Naive thymus-derived CD4-positive, alpha-beta T cell (primary cell): ENCODE results near the gene POLRMT. TPM values are rescaled to one million over a fixed set of nuclear protein-coding genes. Genes with fewer than 3 reads are reported as not detected.

ENCODE experiments used
- ATAC-seq: fragments of 150-1000 bp; cut with Tn5 transposase; 2 replicates; pipeline ENCODE4 v1.10.0; 2021; ENCODE audit warnings: mild to moderate bottlenecking, moderate library complexity
- CTCF ChIA-PET: fragments of 350-600 bp; sonication (Branson Sonifier 250); formaldehyde crosslinking; loops from one replicate; lab custom pipeline; 2021; ENCODE audit warnings: antibody characterized with exemption; lab: Charles Lee
- POLR2A ChIA-PET: fragments of 350-600 bp; sonication (Branson Sonifier 250); formaldehyde crosslinking; loops from one replicate; lab custom pipeline; 2021; ENCODE audit warnings: antibody characterized with exemption, inconsistent platforms; lab: Charles Lee
- DNase-seq, 9 donors: peaks; one replicate each; pipeline versions ENCODE4 v3.0.0 to v3.0.0-alpha.2; 2020 to 2022; ENCODE audit warnings: mixed read lengths in 1 of 9
- H3K27ac ChIP-seq: one replicate; pipeline ENCODE4 v1.7.0; 2013; ENCODE audit warnings: mild to moderate bottlenecking, low read depth, low read length, moderate library complexity
- H3K27me3 ChIP-seq, 2 donors: one replicate each; pipeline ENCODE4 v1.7.0; 2013; ENCODE audit warnings: low read length in 2 of 2, mild to moderate bottlenecking in 2 of 2, moderate library complexity in 2 of 2; ENCODE audit not compliant: control insufficient read depth in 2 of 2, insufficient read depth in 2 of 2
- H3K36me3 ChIP-seq, 3 experiments: 1 replicate in 2 of 3; 2 replicates in 1 of 3; pipeline ENCODE4 v1.7.0; 2013; ENCODE audit warnings: low read length in 3 of 3, mild to moderate bottlenecking in 3 of 3, moderate library complexity in 1 of 3; ENCODE audit not compliant: insufficient read depth in 3 of 3, control insufficient read depth in 2 of 3
- H3K4me1 ChIP-seq, 2 donors: one replicate each; pipeline ENCODE4 v1.7.0; 2013; ENCODE audit warnings: low read length in 2 of 2, mild to moderate bottlenecking in 2 of 2, moderate library complexity in 1 of 2; ENCODE audit not compliant: control insufficient read depth in 2 of 2, insufficient read depth in 2 of 2
- H3K4me3 ChIP-seq: 2 replicates; pipeline ENCODE4 v1.7.0; 2013; ENCODE audit warnings: mild to moderate bottlenecking, low read length
- H3K9me3 ChIP-seq, 3 experiments: 1 replicate in 2 of 3; 2 replicates in 1 of 3; pipeline ENCODE4 v1.7.0; 2013; ENCODE audit warnings: low read length in 3 of 3; ENCODE audit not compliant: control insufficient read depth in 2 of 3
- H3K27ac Mint-ChIP-seq, 9 donors: one replicate each; pipeline ENCODE4 v1.8.0; 2020 to 2022; ENCODE audit warnings: mixed read lengths in 9 of 9, mild to moderate bottlenecking in 8 of 9, moderate library complexity in 5 of 9, inconsistent platforms in 2 of 9
- H3K27me3 Mint-ChIP-seq, 5 donors: one replicate each; pipeline ENCODE4 v1.8.0; 2021 to 2022; ENCODE audit warnings: mixed read lengths in 5 of 5, mild to moderate bottlenecking in 1 of 5
- H3K36me3 Mint-ChIP-seq, 5 donors: one replicate each; pipeline ENCODE4 v1.8.0; 2020 to 2022; ENCODE audit warnings: mixed read lengths in 5 of 5, mild to moderate bottlenecking in 3 of 5, inconsistent platforms in 1 of 5
- H3K4me1 Mint-ChIP-seq, 7 donors: one replicate each; pipeline ENCODE4 v1.8.0; 2020 to 2022; ENCODE audit warnings: mixed read lengths in 7 of 7, mild to moderate bottlenecking in 3 of 7, inconsistent platforms in 1 of 7
- H3K4me3 Mint-ChIP-seq, 10 donors: one replicate each; pipeline ENCODE4 v1.8.0; 2020 to 2022; ENCODE audit warnings: mild to moderate bottlenecking in 10 of 10, mixed read lengths in 10 of 10, moderate library complexity in 6 of 10, inconsistent platforms in 2 of 10
- H3K9me3 Mint-ChIP-seq, 11 donors: one replicate each; pipeline ENCODE4 v1.8.0; 2020 to 2022; ENCODE audit warnings: mixed read lengths in 11 of 11, mild to moderate bottlenecking in 4 of 11, inconsistent platforms in 1 of 11, moderate library complexity in 1 of 11
- intact Hi-C, 2 donors: fragments of 100-400 bp; cut with micrococcal nuclease; formaldehyde crosslinking; loops; one replicate each; pipeline ENCODE4 v1.15.1; 2023
- polyA plus RNA-seq, 2 donors: library from polyadenylated mRNA; unstranded; fragments of 300-500 nt; fragmentation: Illumina TruSeq; gene quantifications; one replicate each; pipeline ENCODE4 v1.2.3, GENCODE V29; 2021
- total RNA-seq, 6 experiments: library from RNA in 5 of 6; stranded (reverse) in 5 of 6; gene quantifications; 1 replicate in 5 of 6; 2 replicates in 1 of 6; pipeline ENCODE4 v1.2.3 and lab custom pipeline; 2021 to 2026

The POLRMT gene
- total and polyA plus RNA-seq, 7 experiments from 2014 or later, result 37.4 to 105 (median 67.9) TPM

- peak overlapping the region; percentile 93 for H3K27ac ChIP-seq
- Mint-ChIP-seq H3K9me3 (peaks cover 0 to 15% (median 0%) of the 10 kb centered on the region in 11 donors), H3K36me3 (peaks cover 0 to 3% (median 2%) of the 10 kb centered on the region in 5 donors), H3K27ac (peak overlapping the region in 8 of 9 donors; percentile 48 to 88 (median 68)), H3K4me1 (peaks cover 12 to 49% (median 36%) of the 10 kb centered on the region in 7 donors), H3K4me3 (peak overlapping the region; percentile 79 to 96 (median 86)), H3K27me3 (peaks cover 0 to 4% (median 0%) of the 10 kb centered on the region in 5 donors)
- DNase-seq (no peak), ATAC-seq (no peak)
- H3K4me1 ChIP-seq, result peaks cover 16 to 19% of the 10 kb centered on the region in 2 donors
- intact Hi-C loops, result loop anchor here (2.0 to 5.0 kb wide), 4 partner anchors 15 to 319 kb away; partner anchors contain the start of genes HCN2 (in 1 of the 2), MED16 (in 1 of the 2), RNF126 (in 1 of the 2) and RNU6-9 (in 1 of the 2)
- peak overlapping the region; percentile 75 for H3K4me3 ChIP-seq
- H3K36me3 ChIP-seq, result peaks cover 0 to 19% (median 0%) of the 10 kb centered on the region in 3 experiments
- CTCF ChIA-PET, result no interaction called here
- POLR2A ChIA-PET, result no interaction called here
- no peaks in the 10 kb centered on the region for H3K27me3 ChIP-seq
- H3K9me3 ChIP-seq, result no peaks in the 10 kb centered on the region
Measured at GRCh38 chr19:573519-573825, 59.9 kb downstream of the POLRMT start.

GRCh38 chr19:572743-573518, 60.4 kb downstream of the POLRMT start:
- Mint-ChIP-seq H3K27me3 (peaks cover 0 to 4% (median 0%) of the 10 kb centered on the region in 5 donors), H3K4me3 (peak overlapping the region; percentile 87 to 98 (median 91)), H3K9me3 (peaks cover 0 to 15% (median 0%) of the 10 kb centered on the region in 11 donors), H3K36me3 (peaks cover 0 to 3% (median 0%) of the 10 kb centered on the region in 5 donors), H3K27ac (peak overlapping the region; percentile 84 to 98 (median 92)), H3K4me1 (peaks cover 12 to 49% (median 36%) of the 10 kb centered on the region in 7 donors)
- Histone ChIP-seq H3K4me3 (peak overlapping the region; percentile 75), H3K27ac (peak overlapping the region; percentile 93), H3K36me3 (peaks cover 0 to 14% (median 0%) of the 10 kb centered on the region in 3 experiments), H3K27me3 (no peaks in the 10 kb centered on the region), H3K9me3 (no peaks in the 10 kb centered on the region), H3K4me1 (peaks cover 16 to 19% of the 10 kb centered on the region in 2 donors)
- no peak for ATAC-seq
- intact Hi-C loops, result loop anchor here (1.0 to 5.0 kb wide), 13 partner anchors 16 to 320 kb away; partner anchors contain the start of genes CDC34 (in 2 of the 2), POLRMT (in 2 of the 2), PTBP1 (in 2 of the 2) and RNF126 (in 2 of the 2)
- ChIA-PET CTCF (no interaction called here), POLR2A (interaction anchor here (0.5 to 0.8 kb wide), 2 partner anchors 11 to 324 kb away, joined by 3 to 4 read pairs; no protein-coding TSS in a partner anchor)
- DNase-seq, result peak in 1 of 9 donors; percentile 45

DNA sequence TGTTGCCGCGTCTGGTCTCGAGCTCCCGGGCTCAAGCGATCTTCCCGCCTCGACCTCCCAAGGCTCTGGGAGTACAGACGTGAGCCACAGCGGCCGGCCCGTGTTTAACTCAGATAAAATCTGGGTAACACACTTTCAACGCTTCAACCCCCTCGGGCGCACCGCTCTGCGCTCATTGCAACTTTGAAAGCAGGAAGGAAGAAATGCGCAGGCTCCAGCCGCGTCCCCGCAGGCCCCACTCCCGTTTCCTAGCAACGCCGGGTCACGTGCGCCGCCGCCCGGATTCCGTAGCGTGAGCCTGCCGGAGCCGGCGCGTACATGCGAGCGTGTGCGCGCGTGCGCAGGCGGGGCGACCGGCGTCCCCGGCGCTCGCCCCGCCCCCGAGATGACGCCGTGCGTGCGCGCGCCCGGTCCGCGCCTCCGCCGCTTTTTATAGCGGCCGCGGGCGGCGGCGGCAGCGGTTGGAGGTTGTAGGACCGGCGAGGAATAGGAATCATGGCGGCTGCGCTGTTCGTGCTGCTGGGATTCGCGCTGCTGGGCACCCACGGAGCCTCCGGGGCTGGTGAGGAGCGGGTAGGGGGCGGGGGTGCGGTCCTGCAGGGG, 61.1 kb downstream of the POLRMT start, which contains the start of gene BSG:
Gene BSG (plus strand): TSS at position 457 of the 603 bp plus-strand sequence. CDS start 39 bp downstream, at position 496.
- H3K4me1 Mint-ChIP-seq, result peaks cover 12 to 49% (median 36%) of the 10 kb centered on the region in 7 donors
- peaks cover 16 to 19% of the 10 kb centered on the region in 2 donors for H3K4me1 ChIP-seq
- POLR2A ChIA-PET, result interaction anchor here (0.6 to 1.1 kb wide), 7 partner anchors 12 to 109 kb away, joined by 3 to 7 read pairs (median 4); partner anchors contain the start of genes CDC34 and GZMM

DNA sequence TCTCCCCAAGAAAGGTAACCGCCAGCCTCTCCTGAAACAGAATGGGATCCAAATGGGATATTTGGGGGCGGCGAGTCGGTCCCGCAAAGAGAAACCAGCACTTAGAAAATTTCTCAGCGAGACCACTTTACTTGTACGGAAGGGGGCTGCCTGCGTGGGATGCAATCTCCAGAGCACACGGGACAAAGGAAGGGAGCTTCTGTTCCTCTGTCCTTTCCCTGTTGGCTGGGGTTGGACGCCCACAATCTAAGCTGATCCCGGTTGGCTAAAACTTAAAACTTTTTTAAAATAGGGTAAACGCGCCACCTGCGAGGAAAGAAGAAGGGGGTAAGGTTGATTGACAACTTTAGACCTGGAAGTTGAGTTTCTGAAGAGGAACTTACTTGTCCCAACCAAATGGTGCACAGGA, 61.8 kb downstream of the POLRMT start:
- ATAC-seq (no peak), DNase-seq (peak in 1 of 9 donors; percentile 35)
- peaks cover 0 to 4% (median 0%) of the 10 kb centered on the region in 5 donors for H3K27me3 Mint-ChIP-seq
- ChIA-PET CTCF (interaction anchor here (0.8 kb wide), 1 partner anchor 65 kb away, joined by 3 read pairs; no protein-coding TSS in a partner anchor), POLR2A (interaction anchor here (0.6 to 1.1 kb wide), 6 partner anchors 12 to 109 kb away, joined by 3 to 7 read pairs (median 4); partner anchors contain the start of genes CDC34 and GZMM)
- peak overlapping the region; percentile 92 to 99 (median 96) for H3K27ac Mint-ChIP-seq
- no peaks in the 10 kb centered on the region for H3K9me3 ChIP-seq
- peaks cover 16 to 19% of the 10 kb centered on the region in 2 donors for H3K4me1 ChIP-seq
- peak overlapping the region; percentile 87 to 99 (median 96) for H3K4me3 Mint-ChIP-seq
- peaks cover 12 to 45% (median 32%) of the 10 kb centered on the region in 7 donors for H3K4me1 Mint-ChIP-seq
- intact Hi-C loops, result loop anchor here in 1 of 2 donors (1.0 to 5.0 kb wide), 3 partner anchors 41 to 91 kb away; partner anchors contain the start of gene RNF126
- peaks cover 0 to 3% (median 0%) of the 10 kb centered on the region in 5 donors for H3K36me3 Mint-ChIP-seq
- H3K27ac ChIP-seq, result peak overlapping the region; percentile 83
- H3K27me3 ChIP-seq, result no peaks in the 10 kb centered on the region
- peaks cover 0 to 15% (median 0%) of the 10 kb centered on the region in 11 donors for H3K9me3 Mint-ChIP-seq
- H3K4me3 ChIP-seq, result peak overlapping the region; percentile 75
- peaks cover 0 to 8% (median 0%) of the 10 kb centered on the region in 3 experiments for H3K36me3 ChIP-seq

More for the DNA sequence above, 61.1 kb downstream of the POLRMT start, which contains the start of gene BSG:
- Histone ChIP-seq H3K27ac (peak within 1 kb of the TSS; percentile 93), H3K36me3 (peaks cover 0 to 8% (median 0%) of the 10 kb centered on the region in 3 experiments), H3K27me3 (no peaks in the 10 kb centered on the region), H3K9me3 (no peaks in the 10 kb centered on the region), H3K4me3 (peak within 1 kb of the TSS; percentile 75)
- Mint-ChIP-seq H3K4me3 (peak within 1 kb of the TSS; percentile 87 to 99 (median 96)), H3K27me3 (peaks cover 0 to 4% (median 0%) of the 10 kb centered on the region in 5 donors), H3K27ac (peak within 1 kb of the TSS; percentile 92 to 99 (median 96)), H3K9me3 (peaks cover 0 to 15% (median 0%) of the 10 kb centered on the region in 11 donors), H3K36me3 (peaks cover 0 to 3% (median 0%) of the 10 kb centered on the region in 5 donors)
- peak; percentile 96 to 99 (median 99) for DNase-seq
- CTCF ChIA-PET, result no interaction called here
- intact Hi-C loops, result loop anchor here (1.0 to 5.0 kb wide), 13 partner anchors 17 to 321 kb away; partner anchors contain the start of genes CDC34 (in 2 of the 2), POLRMT (in 2 of the 2), PTBP1 (in 2 of the 2) and RNF126 (in 2 of the 2)
- peak; percentile 89 for ATAC-seq

- Histone ChIP-seq H3K27ac (peak overlapping the region; percentile 83), H3K9me3 (no peaks in the 10 kb centered on the region), H3K36me3 (peaks cover 0 to 8% (median 0%) of the 10 kb centered on the region in 3 experiments), H3K4me1 (peaks cover 16 to 19% of the 10 kb centered on the region in 2 donors), H3K4me3 (peak overlapping the region; percentile 75), H3K27me3 (no peaks in the 10 kb centered on the region)
- intact Hi-C loops, result loop anchor here in 1 of 2 donors (1.0 to 5.0 kb wide), 3 partner anchors 41 to 91 kb away; partner anchors contain the start of gene RNF126
- DNase-seq (peak in 8 of 9 donors; percentile 51 to 81 (median 72)), ATAC-seq (peak; percentile 35)
- Mint-ChIP-seq H3K27me3 (peaks cover 0 to 4% (median 0%) of the 10 kb centered on the region in 5 donors), H3K9me3 (peaks cover 0 to 15% (median 0%) of the 10 kb centered on the region in 11 donors), H3K27ac (peak overlapping the region; percentile 92 to 99 (median 96)), H3K36me3 (peaks cover 0 to 3% (median 0%) of the 10 kb centered on the region in 5 donors), H3K4me3 (peak overlapping the region; percentile 87 to 99 (median 96)), H3K4me1 (peaks cover 12 to 44% (median 33%) of the 10 kb centered on the region in 7 donors)
- CTCF ChIA-PET, result interaction anchor here (0.8 kb wide), 1 partner anchor 65 kb away, joined by 3 read pairs; no protein-coding TSS in a partner anchor
- POLR2A ChIA-PET, result interaction anchor here (1.0 kb wide), 1 partner anchor 39 kb away, joined by 7 read pairs; the partner anchor contains the start of gene CDC34
Measured at GRCh38 chr19:570937-571565, 62.3 kb downstream of the POLRMT start.
